ENCODE measurements around the gene TSEN54.

TSEN54 gene

DNA sequence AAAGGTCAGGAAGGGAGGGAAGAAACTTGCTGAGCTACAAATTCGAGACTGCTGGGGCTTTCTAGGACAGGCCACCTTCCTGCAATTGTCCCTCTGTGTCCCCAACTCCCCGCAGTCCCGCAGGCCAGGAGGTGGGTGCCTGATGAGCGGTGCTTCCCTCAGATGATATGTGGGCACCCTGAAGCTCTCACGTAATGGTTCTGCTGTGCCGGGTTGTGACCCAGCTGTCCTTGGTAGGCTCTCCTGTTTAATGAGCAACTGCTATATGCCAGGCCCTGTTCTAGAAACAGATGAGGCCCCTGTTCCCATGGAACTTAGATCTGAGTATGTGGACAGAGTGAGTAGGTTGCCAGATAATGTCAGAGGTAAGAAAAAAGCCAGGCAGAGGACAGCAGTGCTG lies 49.3 kb downstream of the TSEN54 start:
- DNase-seq (ENCODE audit: low read depth in 2 of 2), result no peak

- DNase-seq (ENCODE audit: low read depth in 2 of 2), result no peak
Measured at GRCh38 chr17:75566416-75566815, 50.1 kb downstream of the TSEN54 start.

GRCh38 chr17:75566834-75567233 lies 50.5 kb downstream of the TSEN54 start:
- DNase-seq (ENCODE audit: low read depth in 2 of 2), result no peak

DNA sequence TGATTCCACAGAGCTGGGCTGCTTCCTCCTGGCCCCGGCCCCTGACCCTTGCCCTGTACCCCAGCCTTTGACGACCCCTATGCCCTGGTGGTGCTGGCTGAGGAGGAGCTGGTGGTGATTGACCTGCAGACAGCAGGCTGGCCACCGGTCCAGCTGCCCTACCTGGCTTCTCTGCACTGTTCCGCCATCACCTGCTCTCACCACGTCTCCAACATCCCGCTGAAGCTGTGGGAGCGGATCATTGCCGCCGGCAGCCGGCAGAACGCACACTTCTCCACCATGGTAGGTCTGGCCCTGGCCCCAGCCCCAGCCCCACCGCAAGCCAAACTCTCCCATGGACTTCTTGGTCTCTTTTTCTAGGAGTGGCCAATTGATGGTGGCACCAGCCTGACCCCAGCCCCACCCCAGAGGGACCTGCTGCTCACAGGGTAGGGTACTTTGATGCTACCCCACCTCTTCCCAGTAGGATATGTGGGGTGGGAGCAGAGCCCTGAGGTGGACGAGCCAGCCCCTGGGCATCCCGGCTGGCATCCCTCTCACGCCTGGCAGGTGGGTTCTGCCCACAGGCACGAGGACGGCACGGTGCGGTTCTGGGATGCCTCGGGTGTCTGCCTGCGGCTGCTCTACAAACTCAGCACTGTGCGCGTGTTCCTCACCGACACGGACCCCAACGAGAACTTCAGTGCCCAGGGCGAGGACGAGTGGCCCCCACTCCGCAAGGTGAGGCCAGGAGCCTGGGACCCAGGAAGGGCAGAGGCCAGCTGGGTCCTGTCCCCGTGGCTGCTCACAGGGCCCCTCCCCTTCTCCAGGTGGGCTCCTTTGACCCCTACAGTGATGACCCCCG lies 52.3 kb downstream of the TSEN54 start:
- DNase-seq (ENCODE audit: low read depth in 2 of 2), result no peak

DNA sequence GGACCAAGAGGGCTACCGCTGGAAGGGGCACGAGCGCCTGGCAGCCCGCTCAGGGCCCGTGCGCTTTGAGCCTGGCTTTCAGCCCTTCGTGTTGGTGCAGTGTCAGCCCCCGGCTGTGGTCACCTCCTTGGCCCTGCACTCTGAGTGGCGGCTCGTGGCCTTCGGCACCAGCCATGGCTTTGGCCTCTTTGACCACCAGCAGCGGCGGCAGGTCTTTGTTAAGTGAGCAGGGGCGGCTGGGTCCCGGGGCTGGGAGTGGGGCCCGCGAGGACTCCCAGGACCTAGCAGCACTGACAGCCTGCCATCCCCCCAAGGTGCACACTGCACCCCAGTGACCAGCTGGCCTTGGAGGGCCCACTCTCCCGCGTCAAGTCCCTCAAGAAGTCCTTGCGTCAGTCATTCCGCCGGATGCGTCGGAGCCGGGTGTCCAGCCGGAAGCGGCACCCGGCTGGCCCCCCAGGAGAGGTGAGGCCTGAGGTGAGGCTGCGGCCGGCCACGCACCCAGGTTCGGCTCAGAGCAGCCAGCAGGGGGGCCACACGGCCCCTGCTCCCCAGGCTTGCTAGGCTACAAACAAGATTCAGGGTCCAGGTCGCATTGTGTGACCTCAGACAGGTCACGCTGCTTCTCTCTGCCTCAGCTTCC lies 53.8 kb downstream of the TSEN54 start:
- no peak for DNase-seq (ENCODE audit: low read depth in 2 of 2)

- DNase-seq (ENCODE audit: low read depth in 2 of 2), result no peak
Measured at GRCh38 chr17:75570772-75571171, 54.4 kb downstream of the TSEN54 start.

DNA sequence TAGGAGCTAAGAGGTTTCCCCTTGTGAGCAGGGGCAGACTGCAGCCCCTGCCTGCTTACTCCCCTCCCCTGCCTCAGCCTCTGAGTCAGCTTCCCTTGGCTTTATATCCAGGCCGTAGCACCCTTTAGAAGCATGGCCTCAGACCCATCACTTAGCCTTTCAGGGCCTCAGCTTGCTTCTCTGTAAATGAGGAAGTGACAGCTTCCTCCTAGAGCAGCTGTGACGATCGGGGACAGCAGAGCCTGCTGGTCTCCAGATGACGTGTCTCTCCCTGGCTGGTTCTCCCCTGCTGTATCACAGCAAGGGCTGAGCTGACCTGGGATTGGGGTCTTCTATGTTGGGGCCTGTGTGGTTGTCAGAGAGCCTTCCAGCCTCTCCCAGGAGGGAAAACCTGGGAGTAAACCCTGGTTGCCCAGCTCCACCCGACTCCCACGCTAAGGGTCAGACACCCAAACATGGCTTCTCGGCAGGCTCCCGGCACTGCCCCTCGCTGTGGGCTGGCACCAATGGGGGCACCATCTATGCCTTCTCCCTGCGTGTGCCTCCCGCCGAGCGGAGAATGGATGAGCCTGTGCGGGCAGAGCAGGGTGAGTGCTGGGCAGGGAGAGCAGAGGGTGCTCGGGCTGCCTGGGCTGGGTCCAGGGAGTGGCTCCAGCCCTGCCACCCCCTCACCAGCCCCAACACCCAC lies 55.0 kb downstream of the TSEN54 start:
- no peak for DNase-seq (ENCODE audit: low read depth in 2 of 2)

GRCh38 chr17:75571885-75572215 lies 55.5 kb downstream of the TSEN54 start:
- no peak for DNase-seq (ENCODE audit: low read depth in 2 of 2)

- DNase-seq (ENCODE audit: low read depth in 2 of 2), result no peak
Measured at GRCh38 chr17:75572713-75573539, 56.6 kb downstream of the TSEN54 start.

- DNase-seq (ENCODE audit: low read depth in 2 of 2), result no peak
Measured at GRCh38 chr17:75573540-75573957, 57.2 kb downstream of the TSEN54 start.

GRCh38 chr17:75573994-75574393 lies 57.7 kb downstream of the TSEN54 start:
- no peak for DNase-seq (ENCODE audit: low read depth in 2 of 2)
